Epithelial cell of proximal tubule (primary cell): ENCODE data around the gene ALPK3. TPM values are rescaled to one million over a fixed set of nuclear protein-coding genes. Genes with fewer than 3 reads are reported as not detected.

Experiments used
- DNase-seq: peaks from one replicate; pipeline ENCODE4 v3.0.0-alpha.2; 2011; ENCODE audit warnings: low read depth
- H3K4me3 ChIP-seq: 2 replicates; pipeline ENCODE4 v1.5.1; 2011; ENCODE audit warnings: low read depth, mild to moderate bottlenecking, low read length
- total RNA-seq: library from RNA; depleted of rRNA; stranded (reverse); fragments of >200 nt; gene quantifications from 2 replicates; pipeline ENCODE4 v1.2.3, GENCODE V29; 2015
- TF ChIP-seq, protein P1 (sequence below): conservative IDR thresholded peaks from 2 replicates; pipeline ENCODE4 v1.5.1; 2012; ENCODE audit warnings: low read depth, mild to moderate bottlenecking, low read length

ALPK3 gene
- total RNA-seq, 1 donor from 2014 or later: 30.8 TPM

DNA sequence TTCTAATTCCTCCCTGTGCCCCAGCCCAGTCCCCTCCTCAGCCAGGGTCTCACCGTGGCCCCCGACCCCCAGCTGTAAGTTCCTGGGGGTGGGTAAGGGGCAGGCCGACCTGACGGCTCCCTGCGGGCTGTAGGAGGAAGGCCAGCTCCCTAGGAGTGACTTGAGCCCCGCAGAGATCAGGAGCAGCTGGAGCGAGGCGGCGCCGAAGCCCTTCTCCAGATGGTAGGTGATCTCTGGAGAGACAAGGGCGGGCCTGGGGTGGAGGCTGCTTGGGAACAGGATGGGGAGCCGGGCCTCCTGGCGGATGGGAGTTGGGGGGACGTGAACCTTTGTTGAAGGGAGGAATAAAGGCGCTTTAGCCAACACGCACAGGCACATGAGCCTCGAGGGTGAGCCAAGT lies 71.5 kb downstream of the ALPK3 start:
- TF ChIP-seq, protein P1, sequence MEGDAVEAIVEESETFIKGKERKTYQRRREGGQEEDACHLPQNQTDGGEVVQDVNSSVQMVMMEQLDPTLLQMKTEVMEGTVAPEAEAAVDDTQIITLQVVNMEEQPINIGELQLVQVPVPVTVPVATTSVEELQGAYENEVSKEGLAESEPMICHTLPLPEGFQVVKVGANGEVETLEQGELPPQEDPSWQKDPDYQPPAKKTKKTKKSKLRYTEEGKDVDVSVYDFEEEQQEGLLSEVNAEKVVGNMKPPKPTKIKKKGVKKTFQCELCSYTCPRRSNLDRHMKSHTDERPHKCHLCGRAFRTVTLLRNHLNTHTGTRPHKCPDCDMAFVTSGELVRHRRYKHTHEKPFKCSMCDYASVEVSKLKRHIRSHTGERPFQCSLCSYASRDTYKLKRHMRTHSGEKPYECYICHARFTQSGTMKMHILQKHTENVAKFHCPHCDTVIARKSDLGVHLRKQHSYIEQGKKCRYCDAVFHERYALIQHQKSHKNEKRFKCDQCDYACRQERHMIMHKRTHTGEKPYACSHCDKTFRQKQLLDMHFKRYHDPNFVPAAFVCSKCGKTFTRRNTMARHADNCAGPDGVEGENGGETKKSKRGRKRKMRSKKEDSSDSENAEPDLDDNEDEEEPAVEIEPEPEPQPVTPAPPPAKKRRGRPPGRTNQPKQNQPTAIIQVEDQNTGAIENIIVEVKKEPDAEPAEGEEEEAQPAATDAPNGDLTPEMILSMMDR: no peak
- no peak for DNase-seq
- H3K4me3 ChIP-seq: no peak overlapping the region

DNA sequence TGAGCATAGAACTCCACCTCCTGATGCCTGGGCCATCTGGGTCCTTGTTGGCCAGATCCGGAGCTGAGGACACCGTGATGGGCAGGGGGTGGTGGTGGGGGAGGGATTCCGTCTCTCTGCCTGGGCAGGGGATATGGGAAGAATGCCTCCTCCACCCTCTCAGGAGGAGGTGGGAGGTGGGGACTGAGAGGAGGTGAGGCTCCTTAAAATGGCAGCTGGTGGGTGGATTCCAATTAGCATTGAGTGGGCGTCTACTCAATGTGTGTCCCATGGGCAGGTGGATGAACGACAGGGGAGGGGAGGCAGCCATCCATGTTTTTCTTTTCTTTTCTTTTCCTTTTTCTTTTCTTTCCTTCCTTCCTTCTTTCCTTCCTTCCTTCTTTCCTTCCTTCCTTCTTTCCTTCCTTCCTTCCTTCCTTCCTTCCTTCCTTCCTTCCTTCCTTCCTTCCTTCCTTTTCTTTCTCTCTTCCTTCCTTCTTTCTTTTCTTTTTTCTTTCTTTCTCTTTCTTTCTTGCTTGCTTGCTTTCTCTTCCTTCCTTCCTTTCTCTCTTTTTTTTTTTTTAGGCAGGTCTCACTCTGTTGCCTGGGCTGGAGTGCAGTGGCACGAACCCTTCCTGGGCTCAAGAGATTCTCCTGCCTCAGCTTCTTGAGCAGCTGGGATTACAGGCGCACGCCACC lies 72.3 kb downstream of the ALPK3 start:
- TF ChIP-seq, protein P1: no peak
- H3K4me3 ChIP-seq: no peak overlapping the region
- no peak for DNase-seq

DNA sequence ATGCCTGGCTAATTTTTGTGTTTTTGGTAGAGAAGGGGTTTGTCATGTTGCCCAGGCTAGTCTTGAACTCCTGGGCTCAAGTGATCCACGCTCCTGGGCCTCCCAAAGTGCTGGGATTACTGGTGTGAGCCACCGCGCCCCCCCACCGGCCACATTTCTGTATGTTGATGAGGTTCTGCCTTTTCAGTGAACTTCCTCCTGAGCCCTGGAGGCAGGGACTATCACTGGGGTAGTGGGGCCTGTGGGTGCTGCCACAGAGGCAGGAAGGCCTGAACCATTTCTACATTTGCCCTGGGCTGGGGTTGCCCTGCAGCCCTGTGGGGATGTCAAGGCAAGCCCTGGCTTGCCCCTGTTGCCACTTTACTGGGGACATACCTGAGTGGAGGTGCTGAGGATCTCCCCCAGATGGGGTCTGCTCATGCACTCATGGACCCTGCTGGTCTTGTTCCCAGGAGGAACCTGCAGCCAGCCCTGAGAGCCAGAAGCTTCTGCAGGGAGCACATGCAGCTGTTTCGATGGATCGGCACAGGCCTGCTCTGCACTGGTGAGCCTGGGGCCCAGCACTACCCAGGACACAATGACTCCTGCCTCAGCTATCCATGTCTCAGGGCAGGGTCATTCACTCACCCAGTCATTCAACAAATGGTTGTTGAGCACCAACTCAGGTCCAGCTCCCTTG lies 73.0 kb downstream of the ALPK3 start:
- DNase-seq: no peak
- H3K4me3 ChIP-seq: no peak overlapping the region
- TF ChIP-seq, protein P1: no peak

DNA sequence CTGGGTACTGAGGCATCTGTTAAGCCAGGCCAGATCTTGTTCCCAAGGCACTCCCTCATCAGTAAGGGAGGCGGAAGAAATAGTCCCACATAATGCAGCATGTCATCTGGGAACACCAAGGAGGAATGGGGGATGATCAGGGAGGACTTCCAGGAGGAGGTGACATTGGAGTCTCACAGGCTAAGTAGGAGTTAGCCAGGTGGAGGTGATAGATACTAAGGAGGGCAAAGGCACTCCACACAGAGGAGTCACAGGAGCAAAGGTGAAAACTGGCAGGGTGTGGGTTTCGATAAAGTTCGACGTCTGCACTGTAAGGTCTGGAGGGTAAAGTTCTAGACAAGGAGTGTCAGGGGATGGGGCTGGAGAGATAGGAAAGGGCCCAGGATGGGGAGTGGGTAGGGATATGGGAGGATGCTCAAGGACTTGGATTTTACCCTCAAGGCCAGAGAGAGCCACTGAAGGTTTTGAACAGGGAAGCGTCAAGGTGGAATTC lies 73.6 kb downstream of the ALPK3 start:
- H3K4me3 ChIP-seq: no peak overlapping the region
- DNase-seq: no peak
- TF ChIP-seq, protein P1: no peak

DNA sequence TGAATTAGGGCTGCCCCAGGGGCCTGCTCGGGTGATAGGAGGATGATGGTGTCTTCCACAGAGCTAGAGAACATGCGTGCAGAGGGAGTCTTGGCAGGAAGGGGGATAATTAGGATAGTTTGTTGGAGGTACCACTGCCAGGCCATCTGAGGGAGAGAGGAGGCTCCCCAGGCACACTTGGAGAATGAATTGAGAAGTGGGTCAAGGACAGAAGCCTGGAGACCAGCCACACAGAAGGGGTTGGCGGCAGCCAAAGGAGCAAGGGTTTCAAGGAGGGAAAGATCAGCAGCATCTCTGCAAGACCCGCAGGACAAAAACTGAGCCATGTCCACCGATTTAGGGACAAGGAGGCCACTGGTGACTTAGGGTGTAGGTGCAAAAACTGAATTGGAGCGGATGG lies 74.2 kb downstream of the ALPK3 start:
- H3K4me3 ChIP-seq: no peak overlapping the region
- TF ChIP-seq, protein P1: no peak
- DNase-seq: no peak

DNA sequence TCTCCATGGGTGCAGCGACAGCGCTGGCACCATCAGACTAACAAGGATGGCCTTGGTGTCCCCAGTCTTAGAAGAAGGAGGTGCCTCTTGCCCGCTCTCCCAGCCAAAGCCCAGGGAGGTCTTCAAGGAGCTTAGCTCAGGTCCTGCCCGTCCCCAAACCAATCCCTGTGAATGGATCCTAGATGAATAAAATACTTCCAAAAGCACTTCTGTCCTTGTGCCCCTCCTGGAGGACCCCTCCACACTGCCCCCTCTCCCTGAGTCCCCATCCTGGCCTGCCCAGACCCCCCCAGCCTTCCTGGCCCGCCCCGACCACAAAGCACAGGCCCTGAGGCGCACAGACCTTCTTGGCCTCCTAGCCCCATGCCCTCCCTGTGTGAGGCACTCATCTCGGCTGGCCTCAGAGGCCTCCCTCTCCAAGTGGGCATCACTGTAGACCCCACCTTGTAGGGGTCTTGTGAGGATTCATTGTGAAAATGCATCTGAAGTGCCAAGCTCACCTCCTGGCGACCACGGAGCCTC lies 75.7 kb downstream of the ALPK3 start:
- TF ChIP-seq, protein P1: no peak
- no peak for DNase-seq
- no peak overlapping the region for H3K4me3 ChIP-seq

DNA sequence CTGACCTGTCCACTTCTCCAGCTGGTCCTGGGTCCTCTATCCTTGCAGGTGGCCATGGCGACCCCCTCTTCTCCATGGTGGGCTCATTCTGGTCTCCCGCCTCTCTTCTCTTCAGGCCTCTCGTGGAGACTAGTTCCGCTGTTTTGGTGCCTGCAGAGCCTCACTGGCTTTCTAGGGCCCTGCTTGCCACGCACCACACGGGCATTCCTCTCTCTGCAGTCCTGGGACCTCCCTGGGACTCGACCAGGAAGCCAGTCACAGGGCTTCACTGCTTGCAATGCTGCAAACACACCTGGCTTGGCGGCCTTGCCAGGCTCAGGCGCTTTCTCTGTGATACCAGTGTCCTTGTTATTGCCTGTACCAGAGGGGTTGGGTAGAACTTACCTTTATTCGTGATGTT lies 76.5 kb downstream of the ALPK3 start:
- TF ChIP-seq, protein P1: no peak
- no peak for DNase-seq
- H3K4me3 ChIP-seq: no peak overlapping the region
